ENCODE results near the gene NFX1.
"Not testable (repeated sequence)": the region's sequence is repeated elsewhere in the genome, so short reads cannot be mapped to it uniquely, and the experiment has no call there.

The NFX1 gene

GRCh38 chr9:33350310-33350709 lies 60.0 kb downstream of the NFX1 start:
- no peak for DNase-seq (ENCODE audit: low read depth)
- no peak for TF ChIP-seq CTCF (IDR thresholded peaks at IDR 0.05; ENCODE audit: low read depth, low read length, missing control alignments)
- no peak overlapping the region for H3K4me3 ChIP-seq (ENCODE audit: low read depth, low read length)

- no peak for TF ChIP-seq CTCF (IDR thresholded peaks at IDR 0.05; ENCODE audit: low read depth, low read length, missing control alignments)
- no peak for DNase-seq (ENCODE audit: low read depth)
- H3K4me3 ChIP-seq (ENCODE audit: low read depth, low read length), result no peak overlapping the region
These were observed 61.2 kb downstream of the NFX1 start for GRCh38 chr9:33351547-33351946.

GRCh38 chr9:33354651-33355211 lies 64.4 kb downstream of the NFX1 start:
- no peak overlapping the region for H3K4me3 ChIP-seq (ENCODE audit: low read depth, low read length)
- TF ChIP-seq CTCF (IDR thresholded peaks at IDR 0.05; ENCODE audit: low read depth, low read length, missing control alignments), result no peak
- DNase-seq (ENCODE audit: low read depth), result no peak

GRCh38 chr9:33355933-33356332 lies 65.6 kb downstream of the NFX1 start:
- TF ChIP-seq CTCF (IDR thresholded peaks at IDR 0.05; ENCODE audit: low read depth, low read length, missing control alignments), result no peak
- no peak overlapping the region for H3K4me3 ChIP-seq (ENCODE audit: low read depth, low read length)
- DNase-seq (ENCODE audit: low read depth), result no peak

- H3K4me3 ChIP-seq (ENCODE audit: low read depth, low read length); DNase-seq (ENCODE audit: low read depth): not testable (repeated sequence)
These were observed 68.3 kb downstream of the NFX1 start for GRCh38 chr9:33358641-33359040.

- no peak for DNase-seq (ENCODE audit: low read depth)
- no peak overlapping the region for H3K4me3 ChIP-seq (ENCODE audit: low read depth, low read length)
- TF ChIP-seq CTCF (IDR thresholded peaks at IDR 0.05; ENCODE audit: low read depth, low read length, missing control alignments), result no peak
These were observed 73.8 kb downstream of the NFX1 start for GRCh38 chr9:33364127-33364526.

GRCh38 chr9:33364814-33365213 lies 74.5 kb downstream of the NFX1 start:
- not testable (repeated sequence) for DNase-seq (ENCODE audit: low read depth); H3K4me3 ChIP-seq (ENCODE audit: low read depth, low read length)

- DNase-seq (ENCODE audit: low read depth), result no peak
- TF ChIP-seq CTCF (IDR thresholded peaks at IDR 0.05; ENCODE audit: low read depth, low read length, missing control alignments), result no peak
- no peak overlapping the region for H3K4me3 ChIP-seq (ENCODE audit: low read depth, low read length)
These were observed 76.7 kb downstream of the NFX1 start for GRCh38 chr9:33366979-33367480.

Measured in GM12864 (cell line).